B cell (primary cell): ENCODE data around the gene FASLG. TPM values are rescaled to one million over a fixed set of nuclear protein-coding genes. Genes with fewer than 3 reads are reported as not detected.

ENCODE experiments used
- ATAC-seq: fragments of 200-7000 bp; cut with Tn5 transposase; one replicate; pipeline ENCODE4 v1.10.0; 2021; ENCODE audit warnings: low read depth, mild to moderate bottlenecking, moderate number of reproducible peaks, moderate library complexity
- CTCF ChIA-PET: fragments of 350-600 bp; sonication (Branson Sonifier 250); formaldehyde crosslinking; loops from one replicate; lab custom pipeline; 2021; ENCODE audit warnings: antibody characterized with exemption, inconsistent platforms; lab: Charles Lee
- POLR2A ChIA-PET: fragments of 350-600 bp; sonication (Branson Sonifier 250); formaldehyde crosslinking; loops from one replicate; lab custom pipeline; 2021; ENCODE audit warnings: antibody characterized with exemption; lab: Charles Lee
- DNase-seq: peaks from one replicate; pipeline ENCODE4 v3.0.0; 2013
- H2AFZ ChIP-seq: 2 replicates; pipeline ENCODE4 v1.6.1; 2012; ENCODE audit warnings: mild to moderate bottlenecking, low read depth, low read length; ENCODE audit not compliant: insufficient read depth, poor library complexity, severe bottlenecking
- H3K27ac ChIP-seq, 2 donors: 1 replicate in 1 of 2; 2 replicates in 1 of 2; pipeline ENCODE4 v1.5.1; 2012 to 2013; ENCODE audit warnings: low read length in 2 of 2, mild to moderate bottlenecking in 2 of 2, moderate library complexity in 1 of 2
- H3K27me3 ChIP-seq, 4 experiments: fragments of 200-600 bp in 1 of 4; sonication (generic) in 1 of 4; replicated peaks in 1 of 4; 1 replicate in 2 of 4; 2 replicates in 2 of 4; pipeline versions ENCODE4 v1.6.1 to v1.7.0; 2013 to 2016; ENCODE audit warnings: low read length in 3 of 4, mild to moderate bottlenecking in 2 of 4, mixed read lengths in 1 of 4, moderate library complexity in 1 of 4; ENCODE audit not compliant: insufficient read depth in 4 of 4, control insufficient read depth in 3 of 4; ENCODE audit errors: control extremely low read depth in 1 of 4
- H3K36me3 ChIP-seq, 2 experiments: replicated peaks in 1 of 2; 1 replicate in 1 of 2; 2 replicates in 1 of 2; pipeline versions ENCODE4 v1.6.1 to v1.7.1; 2013; ENCODE audit warnings: low read length in 1 of 2; ENCODE audit not compliant: insufficient read depth in 2 of 2, control insufficient read depth in 1 of 2; ENCODE audit errors: control extremely low read depth in 1 of 2, extremely low read depth in 1 of 2
- H3K4me1 ChIP-seq, 2 donors: fragments of 200-600 bp in 1 of 2; sonication (generic) in 1 of 2; 1 replicate in 1 of 2; 2 replicates in 1 of 2; pipeline versions ENCODE4 v1.5.1 to v1.6.1; 2013 to 2017; ENCODE audit warnings: low read length in 2 of 2; ENCODE audit not compliant: control insufficient read depth in 2 of 2, insufficient read depth in 2 of 2
- H3K4me2 ChIP-seq: replicated peaks from 2 replicates; pipeline ENCODE3; 2012; ENCODE audit warnings: mild to moderate bottlenecking, low read depth, low read length; ENCODE audit not compliant: poor library complexity, severe bottlenecking
- H3K4me3 ChIP-seq, 5 experiments: fragments of 200-600 bp in 1 of 5; sonication (generic) in 1 of 5; 1 replicate in 3 of 5; 2 replicates in 2 of 5; pipeline versions ENCODE4 v1.5.1 to v1.7.0; 2011 to 2016; ENCODE audit warnings: low read length in 4 of 5, mild to moderate bottlenecking in 4 of 5, low read depth in 2 of 5, control low read depth in 1 of 5, moderate library complexity in 1 of 5; ENCODE audit not compliant: insufficient read depth in 1 of 5; ENCODE audit errors: control extremely low read depth in 1 of 5, extremely low read depth in 1 of 5
- H3K79me2 ChIP-seq: fragments of 200-600 bp; sonication (generic); one replicate; pipeline ENCODE4 v1.6.0; 2016; ENCODE audit warnings: low read length; ENCODE audit not compliant: control insufficient read depth, insufficient read depth
- H3K9ac ChIP-seq: fragments of 200-600 bp; sonication (generic); 2 replicates; pipeline ENCODE4 v1.6.1; 2017; ENCODE audit warnings: mild to moderate bottlenecking, low read length, moderate library complexity
- H3K9me3 ChIP-seq, 3 donors: one replicate each; pipeline versions ENCODE4 v1.6.1 to v1.7.1; 2013; ENCODE audit warnings: low read length in 2 of 3; ENCODE audit not compliant: control insufficient read depth in 2 of 3, insufficient read depth in 1 of 3; ENCODE audit errors: control extremely low read depth in 1 of 3
- H4K20me1 ChIP-seq: 2 replicates; pipeline ENCODE4 v1.6.0; 2012; ENCODE audit warnings: mild to moderate bottlenecking, low read length; ENCODE audit not compliant: insufficient read depth, control insufficient read depth, poor library complexity, severe bottlenecking
- H3K27ac Mint-ChIP-seq: one replicate; pipeline ENCODE4 v1.8.0; 2021; ENCODE audit warnings: mixed read lengths
- H3K27me3 Mint-ChIP-seq: one replicate; pipeline ENCODE4 v1.8.0; 2021; ENCODE audit warnings: mixed read lengths
- H3K4me1 Mint-ChIP-seq: one replicate; pipeline ENCODE4 v1.8.0; 2021; ENCODE audit warnings: mixed read lengths
- H3K4me3 Mint-ChIP-seq: one replicate; pipeline ENCODE4 v1.8.0; 2021; ENCODE audit warnings: mixed read lengths
- H3K9me3 Mint-ChIP-seq: one replicate; pipeline ENCODE4 v1.8.0; 2022; ENCODE audit warnings: mixed read lengths; ENCODE audit not compliant: insufficient read depth
- CTCF ChIP-seq: fragments of 200-600 bp; IDR thresholded peaks from one replicate; pipeline ENCODE4 v1.8.0; 2022; ENCODE audit warnings: antibody characterized with exemption, mild to moderate bottlenecking
- EZH2 ChIP-seq: IDR thresholded peaks from 2 replicates; pipeline ENCODE4 v1.6.1; 2012; ENCODE audit warnings: borderline replicate concordance, low read depth, mild to moderate bottlenecking, moderate library complexity, low read length; ENCODE audit not compliant: insufficient read depth, poor library complexity, severe bottlenecking
- WGBS: methylation state at CpG from one replicate; pipeline ENCODE4 v1.1.5; 2013; ENCODE audit warnings: missing lambda C conversion rate; ENCODE audit not compliant: insufficient coverage; 5-methylcytosine and 5-hydroxymethylcytosine counted together
- intact Hi-C: fragments of 100-400 bp; cut with micrococcal nuclease; formaldehyde crosslinking; loops from one replicate; pipeline ENCODE4 v1.10.0; 2022
- polyA plus RNA-seq: library from polyadenylated mRNA; depleted of rRNA; stranded (reverse); fragments of >200 nt; gene quantifications from 2 replicates; pipeline ENCODE4 v1.2.3, GENCODE V29; 2012
- total RNA-seq, 2 donors: library from RNA; stranded (reverse); fragments of 120-200 nt in 1 of 2; gene quantifications; 1 replicate in 1 of 2; 2 replicates in 1 of 2; pipeline versions ENCODE4 v1.2.3 to v1.2.4, GENCODE V29; 2013 to 2022

The FASLG gene
- total and polyA plus RNA-seq, 2 donors (not counting 1 experiment from before 2014, with no cell fraction given): 0.15 TPM; not detected in 1

DNA sequence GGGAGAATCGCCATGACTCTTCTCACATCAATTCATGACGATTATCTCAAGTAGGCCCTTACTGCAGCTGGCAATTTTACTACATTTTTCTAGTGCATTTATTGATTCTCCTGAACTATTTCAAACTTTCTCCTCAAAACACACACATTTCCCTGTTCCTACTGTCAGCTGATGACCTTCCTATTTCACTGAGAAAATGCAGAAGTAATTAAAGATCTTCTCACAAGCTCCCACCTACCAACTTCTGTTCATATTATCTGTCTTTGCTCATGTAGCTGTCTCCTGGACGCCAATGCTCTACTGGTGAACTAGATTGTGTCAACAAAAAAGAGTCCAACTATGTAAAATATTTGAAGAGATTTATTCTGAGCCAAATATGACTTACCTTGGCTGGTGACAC, 36.4 kb upstream of the FASLG start:
- H3K9me3 Mint-ChIP-seq: peaks cover 5% of the 10 kb centered on the region
- CTCF ChIA-PET: no interaction called here

DNA sequence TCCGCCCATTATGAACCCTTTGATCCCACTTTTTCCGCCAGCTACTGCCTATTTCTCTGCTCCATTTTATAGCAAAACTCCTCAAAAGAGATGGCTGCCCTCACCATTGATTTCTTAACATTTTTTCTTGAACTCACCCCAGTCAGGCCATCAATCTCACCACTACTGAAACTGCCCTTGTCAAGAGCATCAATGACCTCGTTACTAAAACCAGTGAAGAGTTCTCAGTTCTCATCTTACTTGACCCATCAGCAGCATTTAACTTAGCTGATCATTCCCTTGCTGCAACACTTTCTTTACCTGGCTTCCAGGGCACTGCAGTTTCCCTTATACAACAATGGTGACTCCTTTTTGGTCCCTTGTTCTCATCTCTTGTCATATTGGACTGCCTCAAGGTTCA, 35.2 kb upstream of the FASLG start:
- Mint-ChIP-seq H3K4me3 (no peak overlapping the region), H3K27ac (no peak overlapping the region), H3K4me1 (no peaks in the 10 kb centered on the region), H3K27me3 (no peaks in the 10 kb centered on the region), H3K9me3 (peaks cover 5% of the 10 kb centered on the region)
- no peaks in the 10 kb centered on the region for H3K36me3 ChIP-seq
- intact Hi-C loops: no loop called here
- no peaks in the 10 kb centered on the region for H3K4me1 ChIP-seq
- ATAC-seq (no peak), DNase-seq (no peak)
- no peaks in the 10 kb centered on the region for H3K79me2 ChIP-seq
- CTCF ChIA-PET: no interaction called here
- H4K20me1 ChIP-seq: no peaks in the 10 kb centered on the region
- peaks cover 0 to 2% (median 0%) of the 10 kb centered on the region in 4 experiments for H3K27me3 ChIP-seq
- H2AFZ ChIP-seq: no peak overlapping the region
- POLR2A ChIA-PET: no interaction called here
- no peak overlapping the region for H3K9ac ChIP-seq
- no peak overlapping the region for H3K27ac ChIP-seq
- H3K9me3 ChIP-seq: peaks cover 1 to 14% (median 5%) of the 10 kb centered on the region in 3 donors
- no peak overlapping the region for H3K4me2 ChIP-seq
- TF ChIP-seq EZH2 (no peak), CTCF (no peak)
- 85% methylated on average over 3 of the region's 3 CpGs for WGBS
- H3K4me3 ChIP-seq: no peak overlapping the region

More for the DNA sequence above, 36.4 kb upstream of the FASLG start:
- Histone ChIP-seq H3K9me3 (peaks cover 3 to 14% (median 5%) of the 10 kb centered on the region in 3 donors), H4K20me1 (no peaks in the 10 kb centered on the region), H3K4me1 (no peaks in the 10 kb centered on the region), H3K4me2 (no peak overlapping the region), H3K79me2 (no peaks in the 10 kb centered on the region), H3K27ac (no peak overlapping the region), H3K4me3 (no peak overlapping the region), H3K9ac (no peak overlapping the region), H2AFZ (no peak overlapping the region), H3K36me3 (no peaks in the 10 kb centered on the region), H3K27me3 (peaks cover 0 to 2% (median 0%) of the 10 kb centered on the region in 4 experiments)
- POLR2A ChIA-PET: no interaction called here
- Mint-ChIP-seq H3K27ac (no peak overlapping the region), H3K4me1 (no peaks in the 10 kb centered on the region), H3K27me3 (no peaks in the 10 kb centered on the region), H3K4me3 (no peak overlapping the region)
- 93% methylated on average over 2 of the region's 3 CpGs for WGBS
- TF ChIP-seq CTCF (no peak), EZH2 (no peak)
- ATAC-seq: no peak
- intact Hi-C loops: no loop called here
- no peak for DNase-seq
